HCT116 (cell line): ENCODE results near the gene SBNO2. TPM values are rescaled to one million over a fixed set of nuclear protein-coding genes. Genes with fewer than 3 reads are reported as not detected.

Experiments used
- ATAC-seq: fragments of 200-7000 bp; cut with Tn5 transposase; 2 replicates; pipeline ENCODE4 v1.9.1; 2020; ENCODE audit warnings: mild to moderate bottlenecking, moderate library complexity
- BruUV-seq: library from RNA; stranded (reverse); fragments of 400-500 nt; replicated peaks from 2 replicates; lab custom pipeline; 2021; lab: Mats Ljungman, UMichigan
- CTCF ChIA-PET: fragments of 300-600 bp; sonication (Branson Sonifier 250); formaldehyde crosslinking; loops from one replicate; lab custom pipeline; 2021; ENCODE audit warnings: antibody characterized with exemption; lab: Charles Lee
- POLR2A ChIA-PET: fragments of 300-600, 350-600 bp; sonication (Branson Sonifier 250); formaldehyde crosslinking; loops from one replicate; lab custom pipeline; 2021; ENCODE audit warnings: antibody characterized with exemption; lab: Charles Lee
- RAD21 ChIA-PET, 2 experiments: fragments of 300-600 bp; sonication (Branson Sonifier 250); formaldehyde crosslinking; loops; one replicate each; lab custom pipeline; 2023; ENCODE audit warnings: low total read pairs in 2 of 2; ENCODE audit not compliant: uncharacterized antibody in 2 of 2, unreplicated experiment in 2 of 2, low non-redundant PET in 1 of 2; lab: Charles Lee
- DNase-seq: peaks from one replicate; pipeline ENCODE4 v3.0.0-alpha.2; 2010; ENCODE audit warnings: low read depth, low spot score
- H2AFZ ChIP-seq: fragments of 200-600 bp; shearing (Covaris generic), sonication (generic); 2 replicates; pipeline ENCODE4 v1.6.1; 2017; ENCODE audit warnings: low read depth, mixed run types, mixed read lengths, antibody characterized with exemption, low read length; ENCODE audit not compliant: poor library complexity, severe bottlenecking
- H3K27ac ChIP-seq: 2 replicates; pipeline ENCODE4 v1.5.1; 2012; ENCODE audit warnings: low read depth, low read length
- H3K27me3 ChIP-seq: fragments of 200-600 bp; sonication (generic); 2 replicates; pipeline ENCODE4 v1.6.1; 2016; ENCODE audit warnings: mixed run types, low read length, mixed read lengths; ENCODE audit not compliant: insufficient read depth
- H3K36me3 ChIP-seq, 2 experiments: fragments of 200-500 bp in 1 of 2; fragments of 200-600 bp in 1 of 2; sonication (Bioruptor generic) in 1 of 2; sonication (generic) in 1 of 2; 2 replicates each; pipeline versions ENCODE4 v1.5.1 to v1.6.1; 2014 to 2016; ENCODE audit warnings: low read length in 2 of 2, inconsistent platforms in 1 of 2, mixed read lengths in 1 of 2, mixed run types in 1 of 2; ENCODE audit not compliant: insufficient read depth in 2 of 2, control insufficient read depth in 1 of 2
- H3K4me1 ChIP-seq, 2 experiments: fragments of 200-600 bp in 1 of 2; sonication (generic) in 1 of 2; 2 replicates each; pipeline versions ENCODE4 v1.5.1 to v1.6.1; 2012 to 2017; ENCODE audit warnings: low read length in 2 of 2, inconsistent platforms in 1 of 2, mild to moderate bottlenecking in 1 of 2, mixed read lengths in 1 of 2, mixed run types in 1 of 2, moderate library complexity in 1 of 2; ENCODE audit not compliant: insufficient read depth in 2 of 2, control insufficient read depth in 1 of 2
- H3K4me2 ChIP-seq: fragments of 200-600 bp; sonication (generic); 2 replicates; pipeline ENCODE4 v1.6.1; 2017; ENCODE audit warnings: mixed run types, low read length, mixed read lengths
- H3K4me3 ChIP-seq, 2 experiments: fragments of 200-600 bp in 1 of 2; sonication (generic) in 1 of 2; replicated peaks in 1 of 2; 2 replicates each; pipeline ENCODE4 v1.5.1; 2011 to 2016; ENCODE audit warnings: low read length in 2 of 2, control low read depth in 1 of 2, low read depth in 1 of 2, mild to moderate bottlenecking in 1 of 2, mixed read lengths in 1 of 2, mixed run types in 1 of 2
- H3K79me2 ChIP-seq: fragments of 200-600 bp; sonication (generic); 2 replicates; pipeline ENCODE4 v1.6.1; 2017; ENCODE audit warnings: mild to moderate bottlenecking, mixed run types, low read length, moderate library complexity, mixed read lengths; ENCODE audit not compliant: insufficient read depth
- H3K9ac ChIP-seq: fragments of 200-600 bp; sonication (generic); 2 replicates; pipeline ENCODE4 v1.6.1; 2016; ENCODE audit warnings: low read length, mixed read lengths
- H3K9me2 ChIP-seq: fragments of 200-600 bp; sonication (generic), shearing (Covaris generic); 2 replicates; pipeline ENCODE4 v1.6.1; 2017; ENCODE audit warnings: mixed run types, mild to moderate bottlenecking, moderate library complexity; ENCODE audit not compliant: insufficient read depth
- H3K9me3 ChIP-seq, 2 experiments: fragments of 200-500 bp in 1 of 2; fragments of 200-600 bp in 1 of 2; sonication (Bioruptor generic) in 1 of 2; sonication (generic) in 1 of 2; 2 replicates each; pipeline ENCODE4 v1.6.1; 2014 to 2017; ENCODE audit warnings: low read length in 2 of 2, mixed read lengths in 2 of 2, inconsistent platforms in 1 of 2, low read depth in 1 of 2, mild to moderate bottlenecking in 1 of 2, mixed run types in 1 of 2, moderate library complexity in 1 of 2; ENCODE audit not compliant: control insufficient read depth in 1 of 2, insufficient read depth in 1 of 2
- H4K20me1 ChIP-seq: fragments of 200-600 bp; sonication (generic), shearing (Covaris generic); 2 replicates; pipeline ENCODE4 v1.6.1; 2017; ENCODE audit warnings: mixed run types, mild to moderate bottlenecking, moderate library complexity; ENCODE audit not compliant: insufficient read depth
- EZH2 ChIP-seq: fragments of 200-600 bp; sonication (generic); IDR thresholded peaks from 2 replicates; pipeline ENCODE4 v1.6.1; 2017; ENCODE audit warnings: antibody characterized with exemption, mixed run types
- MAX ChIP-seq: IDR thresholded peaks from 2 replicates; pipeline ENCODE4 v1.6.1; 2012
- POLR2A ChIP-seq: IDR thresholded peaks from 2 replicates; pipeline ENCODE4 v1.7.0; 2011; ENCODE audit warnings: borderline replicate concordance; ENCODE audit not compliant: insufficient read depth, insufficient read length; ENCODE audit errors: extremely low read depth
- TCF7L2 ChIP-seq: IDR thresholded peaks from 2 replicates; pipeline ENCODE4 v1.7.0; 2011; ENCODE audit warnings: borderline replicate concordance, inconsistent platforms; ENCODE audit not compliant: insufficient read depth, insufficient read length; ENCODE audit errors: extremely low read depth
- ZFX ChIP-seq: fragments of 450-650 bp; IDR thresholded peaks from 2 replicates; pipeline ENCODE4 v1.6.1; 2017
- intact Hi-C: fragments of 100-400 bp; cut with micrococcal nuclease; formaldehyde crosslinking; loops from 2 replicates; pipeline ENCODE4 v1.10.0; 2022
- total RNA-seq: library from RNA; stranded (reverse); gene quantifications from one replicate; pipeline ENCODE4 v1.2.1, GENCODE V29; 2021; ENCODE audit not compliant: unreplicated experiment

SBNO2 gene
- total RNA-seq, 1 experiment from 2014 or later: 66.4 TPM

DNA sequence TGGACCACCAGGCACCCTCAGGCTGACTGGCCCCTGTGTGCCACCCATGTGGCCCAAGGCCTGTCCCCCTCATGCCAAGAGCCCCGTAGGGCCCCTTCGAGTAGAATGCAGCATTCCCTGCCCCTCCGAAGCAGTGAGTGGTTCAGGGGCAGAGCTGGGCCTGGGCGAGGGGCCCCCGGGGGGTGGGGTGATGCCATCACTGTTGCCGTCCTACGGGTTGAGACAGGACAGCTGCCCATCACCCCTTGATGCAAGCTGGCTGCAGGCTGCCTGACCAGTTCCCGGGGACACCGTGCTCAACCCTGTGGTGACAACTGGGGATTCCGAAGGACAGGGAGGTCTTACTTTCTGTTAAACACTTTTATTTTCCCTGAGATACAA is 4.7 kb downstream of the SBNO2 start:
- Histone ChIP-seq H3K4me1 (peaks cover 31 to 56% of the 10 kb centered on the region in 2 experiments), H3K79me2 (peaks cover 91% of the 10 kb centered on the region), H3K4me3 (no peak overlapping the region; a peak in 1 of 4 replicates), H3K9me3 (no peaks in the 10 kb centered on the region), H3K9me2 (no peaks in the 10 kb centered on the region), H2AFZ (no peak overlapping the region), H3K27ac (peak overlapping the region; percentile 60), H3K9ac (peak overlapping the region; percentile 40; the same call in 1 of the 2 replicates)
- no TSS peak for BruUV-seq
- ChIA-PET CTCF (no interaction called here), RAD21 (no interaction called here)
- no peak for DNase-seq
- TF ChIP-seq POLR2A (no peak), TCF7L2 (no peak), MAX (no peak)
- TF ChIP-seq, all 23 proteins: peak for 0
- Histone ChIP-seq H3K27me3 (no peaks in the 10 kb centered on the region), H4K20me1 (no peaks in the 10 kb centered on the region), H3K4me2 (peak overlapping the region; percentile 50), H3K36me3 (peaks cover 3 to 17% of the 10 kb centered on the region in 2 experiments; a peak in 2 of 4 replicates)
- intact Hi-C loops: no loop called here
- POLR2A ChIA-PET: no interaction called here
- ATAC-seq: no peak

DNA sequence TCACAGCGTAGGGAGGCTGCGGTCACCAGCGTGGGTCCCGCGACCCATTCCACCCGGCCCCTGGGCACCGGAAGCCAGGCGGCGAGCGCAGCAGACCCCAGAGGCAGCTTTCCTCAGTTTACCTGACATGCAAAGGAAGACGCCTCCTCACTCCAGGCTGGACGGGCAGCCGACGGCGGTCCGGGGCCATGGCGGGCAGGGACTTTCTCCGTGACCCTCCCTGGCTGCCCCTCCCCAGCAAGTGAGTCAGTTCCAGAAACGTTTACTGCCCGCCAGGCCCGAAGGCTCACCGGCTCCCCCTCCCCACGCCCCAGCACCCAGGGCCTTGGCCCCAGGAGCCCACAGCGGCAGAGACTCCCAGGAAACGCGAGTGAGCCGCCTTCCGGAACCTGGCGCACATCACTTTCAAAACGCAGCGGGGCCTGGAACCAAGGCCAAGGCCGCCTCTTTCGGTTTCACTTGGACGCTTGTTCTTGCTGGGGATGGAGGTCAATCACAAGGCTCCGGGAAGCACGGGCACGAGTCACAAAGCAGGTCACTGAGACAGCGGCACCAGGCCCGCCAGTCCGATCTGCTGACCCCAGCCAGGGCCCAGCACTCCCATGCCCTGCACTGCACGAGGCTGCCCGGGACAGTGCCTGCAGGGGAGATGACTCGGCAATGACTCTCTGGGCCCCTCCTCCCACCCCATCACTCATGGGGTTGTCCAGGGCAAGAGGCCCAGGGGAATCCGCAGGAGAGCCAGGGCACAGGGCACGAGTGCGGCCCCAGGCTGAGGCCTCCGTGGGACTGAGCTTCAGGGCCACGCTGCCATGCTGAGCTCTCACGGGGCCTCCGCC is 5.3 kb downstream of the SBNO2 start:
- Histone ChIP-seq H3K4me3 (no peak overlapping the region; a peak in 1 of 4 replicates), H3K4me2 (peak overlapping the region; percentile 50)
- peak; percentile 31; the same call in 1 of the 2 replicates for ATAC-seq

More for the DNA sequence above, 5.3 kb downstream of the SBNO2 start:
- no peaks in the 10 kb centered on the region for H4K20me1 ChIP-seq
- no peaks in the 10 kb centered on the region for H3K9me2 ChIP-seq
- no peaks in the 10 kb centered on the region for H3K27me3 ChIP-seq
- no peak overlapping the region for H2AFZ ChIP-seq
- H3K9ac ChIP-seq: peak overlapping the region; percentile 40; the same call in 1 of the 2 replicates
- intact Hi-C loops: no loop called here
- H3K27ac ChIP-seq: peak overlapping the region; percentile 60
- peaks cover 92% of the 10 kb centered on the region for H3K79me2 ChIP-seq
- TF ChIP-seq ZFX (0 out of 2 replicates have a peak, but pooled peaks have one; percentile 8), EZH2 (no peak)
- RAD21 ChIA-PET: no interaction called here
- H3K9me3 ChIP-seq: no peaks in the 10 kb centered on the region
- CTCF ChIA-PET: no interaction called here
- no TSS peak for BruUV-seq
- peaks cover 29 to 53% of the 10 kb centered on the region in 2 experiments for H3K4me1 ChIP-seq
- peaks cover 3 to 17% of the 10 kb centered on the region in 2 experiments; a peak in 2 of 4 replicates for H3K36me3 ChIP-seq
- POLR2A ChIA-PET: no interaction called here
- DNase-seq: no peak
